Activated naive CD4-positive, alpha-beta T cell (primary cell): ENCODE data around the gene RAD51D.
"Not testable (repeated sequence)": the region's sequence is repeated elsewhere in the genome, so short reads cannot be mapped to it uniquely, and the experiment has no call there.

ENCODE experiments used
- DNase-seq, 4 experiments: peaks; one replicate each; lab custom pipeline; 2025; lab: John Stamatoyannopoulos, UW

Gene RAD51D

GRCh38 chr17:35065880-35066279 lies 53.8 kb downstream of the RAD51D start:
- DNase-seq, result no peak

GRCh38 chr17:35064516-35065215 lies 55.0 kb downstream of the RAD51D start:
- no peak for DNase-seq

- DNase-seq, result peak; percentile 40 to 64 (median 51)
These were observed 56.0 kb downstream of the RAD51D start, which contains the start of gene RFFL for GRCh38 chr17:35063514-35064223. TSS of gene RFFL (minus strand) at chr17:35063707. CDS start at chr17:35026553, 37,154 bp downstream.

GRCh38 chr17:35062308-35062707 lies 57.4 kb downstream of the RAD51D start:
- DNase-seq, result no peak

GRCh38 chr17:35057332-35057915 lies 62.2 kb downstream of the RAD51D start:
- DNase-seq, result no peak

GRCh38 chr17:35056013-35056412 lies 63.6 kb downstream of the RAD51D start:
- DNase-seq, result no peak

- no peak for DNase-seq
These were observed 66.5 kb downstream of the RAD51D start for GRCh38 chr17:35053204-35053603.

GRCh38 chr17:35052780-35053179 lies 66.9 kb downstream of the RAD51D start:
- DNase-seq, result no peak

GRCh38 chr17:35052241-35052610 lies 67.4 kb downstream of the RAD51D start:
- no peak for DNase-seq

- DNase-seq, result no peak
These were observed 68.0 kb downstream of the RAD51D start for GRCh38 chr17:35051579-35052240.

GRCh38 chr17:35051183-35051578 lies 68.5 kb downstream of the RAD51D start:
- no peak for DNase-seq

GRCh38 chr17:35050170-35050569 lies 69.5 kb downstream of the RAD51D start:
- no peak for DNase-seq

- no peak for DNase-seq
These were observed 70.8 kb downstream of the RAD51D start for GRCh38 chr17:35048685-35049379.

GRCh38 chr17:35046740-35047283 lies 72.8 kb downstream of the RAD51D start:
- DNase-seq, result peak in 1 of 4 experiments; percentile 22

GRCh38 chr17:35046245-35046644 lies 73.4 kb downstream of the RAD51D start:
- no peak for DNase-seq

- not testable (repeated sequence) for DNase-seq
These were observed 74.1 kb downstream of the RAD51D start for GRCh38 chr17:35045458-35045979.

- no peak for DNase-seq
These were observed 75.5 kb downstream of the RAD51D start for GRCh38 chr17:35044181-35044580.
